Caco-2 (cell line): ENCODE data around the gene RAB19. TPM values are rescaled to one million over a fixed set of nuclear protein-coding genes. Genes with fewer than 3 reads are reported as not detected.
A peak's percentile ranks its signal among the peaks of the same experiment; 100 is the strongest.

Experiments used
- BruUV-seq: library from RNA; stranded (reverse); fragments of 400-500 nt; replicated peaks from 2 replicates; lab custom pipeline; 2021; lab: Mats Ljungman, UMichigan
- CTCF ChIA-PET: fragments of 300-600 bp; sonication (Branson Sonifier 250); formaldehyde crosslinking; loops from one replicate; lab custom pipeline; 2022; ENCODE audit warnings: antibody characterized with exemption; lab: Charles Lee
- POLR2A ChIA-PET: fragments of 300-600 bp; sonication (Branson Sonifier 250); formaldehyde crosslinking; loops from one replicate; lab custom pipeline; 2022; ENCODE audit warnings: antibody characterized with exemption; lab: Charles Lee
- DNase-seq, 2 experiments: peaks; one replicate each; pipeline versions ENCODE4 v3.0.0 to v3.0.0-alpha.2; 2020 to 2022
- H3K27me3 ChIP-seq: replicated peaks from 2 replicates; pipeline ENCODE4 v1.6.0; 2011; ENCODE audit warnings: low read length; ENCODE audit not compliant: control insufficient read depth, insufficient read depth
- H3K36me3 ChIP-seq: 2 replicates; pipeline ENCODE4 v1.5.1; 2011; ENCODE audit warnings: low read length; ENCODE audit not compliant: control insufficient read depth, insufficient read depth
- H3K4me1 ChIP-seq: fragments of 250-450 bp; sonication (Bioruptor Pico); 2 replicates; pipeline ENCODE4 v1.5.1; 2020; ENCODE audit warnings: mild to moderate bottlenecking
- H3K4me3 ChIP-seq: 2 replicates; pipeline ENCODE4 v1.5.1; 2011; ENCODE audit warnings: low read depth, mild to moderate bottlenecking, control low read depth, low read length
- H3K9me3 ChIP-seq: fragments of 250-450 bp; sonication (Bioruptor Pico); 2 replicates; pipeline ENCODE4 v1.5.1; 2020; ENCODE audit warnings: mild to moderate bottlenecking, moderate library complexity
- H3K27ac Mint-ChIP-seq: one replicate; pipeline ENCODE4 v1.8.0; 2022; ENCODE audit warnings: mixed read lengths; ENCODE audit not compliant: unreplicated experiment
- H3K27me3 Mint-ChIP-seq: one replicate; pipeline ENCODE4 v1.8.0; 2022; ENCODE audit warnings: mixed read lengths; ENCODE audit not compliant: insufficient read depth, unreplicated experiment
- H3K36me3 Mint-ChIP-seq: one replicate; pipeline ENCODE4 v1.8.0; 2022; ENCODE audit warnings: mild to moderate bottlenecking, mixed read lengths; ENCODE audit not compliant: insufficient read depth, unreplicated experiment
- H3K4me1 Mint-ChIP-seq: one replicate; pipeline ENCODE4 v1.8.0; 2022; ENCODE audit warnings: low read depth, mixed read lengths; ENCODE audit not compliant: unreplicated experiment
- H3K4me3 Mint-ChIP-seq: one replicate; pipeline ENCODE4 v1.8.0; 2022; ENCODE audit warnings: mild to moderate bottlenecking, moderate library complexity, mixed read lengths; ENCODE audit not compliant: unreplicated experiment
- H3K9me3 Mint-ChIP-seq: one replicate; pipeline ENCODE4 v1.8.0; 2022; ENCODE audit warnings: mixed read lengths; ENCODE audit not compliant: unreplicated experiment
- intact Hi-C: fragments of 100-400 bp; cut with micrococcal nuclease; formaldehyde crosslinking; loops from one replicate; pipeline ENCODE4 v1.10.0; 2022; ENCODE audit not compliant: unreplicated experiment
- total RNA-seq: library from RNA; stranded (reverse); gene quantifications from 2 replicates; pipeline ENCODE4 v1.2.3, GENCODE V29; 2022
- TF ChIP-seq, protein P1 (sequence below), 2 experiments: fragments of 200-600 bp in 1 of 2; IDR thresholded peaks; 1 replicate in 1 of 2; 2 replicates in 1 of 2; pipeline versions ENCODE4 v1.5.1 to v1.8.0; 2011 to 2022; ENCODE audit warnings: antibody characterized with exemption in 1 of 2, control low read depth in 1 of 2, inconsistent platforms in 1 of 2, low read depth in 1 of 2, low read length in 1 of 2, mild to moderate bottlenecking in 1 of 2, moderate library complexity in 1 of 2; ENCODE audit not compliant: insufficient read depth in 1 of 2, severe bottlenecking in 1 of 2, unreplicated experiment in 1 of 2

The RAB19 gene
- total RNA-seq, 1 experiment from 2014 or later = 3.8 TPM

DNA sequence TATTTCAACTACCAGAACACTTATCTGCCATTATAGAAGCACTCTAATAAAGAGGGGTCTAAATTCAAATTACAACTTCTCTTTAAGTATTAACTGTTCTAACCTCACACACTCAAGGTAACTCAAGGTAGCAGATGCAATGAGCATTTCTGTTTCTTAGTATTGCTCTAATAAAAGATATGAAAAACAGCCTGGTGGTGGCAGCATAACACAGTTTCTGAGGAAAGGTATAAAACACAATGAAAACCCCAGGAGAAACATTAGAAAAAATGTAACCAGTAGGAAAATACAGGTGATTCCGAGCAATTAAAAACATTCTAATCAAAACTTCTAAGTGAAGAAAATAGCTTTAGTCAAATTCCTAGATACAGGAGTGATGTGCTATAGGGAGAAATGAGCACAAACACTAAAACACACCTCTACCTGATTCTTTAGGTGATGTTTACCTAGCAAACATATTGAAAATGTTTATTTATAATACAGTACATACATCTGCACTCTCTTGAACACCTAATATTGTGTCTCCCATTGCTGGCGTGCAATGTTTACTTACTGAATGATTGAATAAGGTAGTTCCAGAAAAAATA is 72.0 kb downstream of the RAB19 start:
- Mint-ChIP-seq H3K27me3 (no peaks in the 10 kb centered on the region), H3K4me3 (peak overlapping the region; percentile 18), H3K9me3 (no peaks in the 10 kb centered on the region), H3K36me3 (peaks cover 10% of the 10 kb centered on the region), H3K27ac (no peak overlapping the region), H3K4me1 (peaks cover 6% of the 10 kb centered on the region)
- intact Hi-C loops = loop anchor here (1.0 to 10.0 kb wide), 4 partner anchors 17 to 301 kb away; partner anchors contain the start of genes KDM7A and RAB19
- ChIA-PET POLR2A (no interaction called here), CTCF (no interaction called here)
- Histone ChIP-seq H3K4me1 (no peaks in the 10 kb centered on the region), H3K36me3 (no peaks in the 10 kb centered on the region), H3K27me3 (no peaks in the 10 kb centered on the region), H3K9me3 (no peaks in the 10 kb centered on the region), H3K4me3 (no peak overlapping the region)
- TF ChIP-seq, protein P1, sequence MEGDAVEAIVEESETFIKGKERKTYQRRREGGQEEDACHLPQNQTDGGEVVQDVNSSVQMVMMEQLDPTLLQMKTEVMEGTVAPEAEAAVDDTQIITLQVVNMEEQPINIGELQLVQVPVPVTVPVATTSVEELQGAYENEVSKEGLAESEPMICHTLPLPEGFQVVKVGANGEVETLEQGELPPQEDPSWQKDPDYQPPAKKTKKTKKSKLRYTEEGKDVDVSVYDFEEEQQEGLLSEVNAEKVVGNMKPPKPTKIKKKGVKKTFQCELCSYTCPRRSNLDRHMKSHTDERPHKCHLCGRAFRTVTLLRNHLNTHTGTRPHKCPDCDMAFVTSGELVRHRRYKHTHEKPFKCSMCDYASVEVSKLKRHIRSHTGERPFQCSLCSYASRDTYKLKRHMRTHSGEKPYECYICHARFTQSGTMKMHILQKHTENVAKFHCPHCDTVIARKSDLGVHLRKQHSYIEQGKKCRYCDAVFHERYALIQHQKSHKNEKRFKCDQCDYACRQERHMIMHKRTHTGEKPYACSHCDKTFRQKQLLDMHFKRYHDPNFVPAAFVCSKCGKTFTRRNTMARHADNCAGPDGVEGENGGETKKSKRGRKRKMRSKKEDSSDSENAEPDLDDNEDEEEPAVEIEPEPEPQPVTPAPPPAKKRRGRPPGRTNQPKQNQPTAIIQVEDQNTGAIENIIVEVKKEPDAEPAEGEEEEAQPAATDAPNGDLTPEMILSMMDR (IDR thresholded peaks at IDR 0.05; ENCODE audit: insufficient read depth in 1 of 2, low read depth in 1 of 2, low read length in 1 of 2, severe bottlenecking in 1 of 2, unreplicated experiment in 1 of 2) = peak; percentile 50
- DNase-seq = peak in 1 of 2 experiments; percentile 66
- no TSS peak for BruUV-seq

- BruUV-seq = no TSS peak
- Histone ChIP-seq H3K4me1 (no peaks in the 10 kb centered on the region), H3K4me3 (no peak overlapping the region), H3K36me3 (no peaks in the 10 kb centered on the region), H3K27me3 (no peaks in the 10 kb centered on the region), H3K9me3 (no peaks in the 10 kb centered on the region)
- no peak for DNase-seq
- Mint-ChIP-seq H3K9me3 (no peaks in the 10 kb centered on the region), H3K4me3 (peak overlapping the region; percentile 79), H3K36me3 (peaks cover 10% of the 10 kb centered on the region), H3K4me1 (peaks cover 6% of the 10 kb centered on the region), H3K27me3 (no peaks in the 10 kb centered on the region), H3K27ac (no peak overlapping the region)
- POLR2A ChIA-PET = no interaction called here
- TF ChIP-seq, protein P1 (IDR thresholded peaks at IDR 0.05; ENCODE audit: insufficient read depth in 1 of 2, low read depth in 1 of 2, low read length in 1 of 2, severe bottlenecking in 1 of 2, unreplicated experiment in 1 of 2) = no peak
- CTCF ChIA-PET = no interaction called here
- intact Hi-C loops = loop anchor here (5.0 to 10.0 kb wide), 2 partner anchors 74 to 302 kb away; partner anchors contain the start of genes KDM7A and RAB19
Measured at GRCh38 chr7:140476698-140477261, 72.9 kb downstream of the RAB19 start.

Other genes starting within 250 kb of the RAB19 start
- 3.6 and 5.1 TPM in 2 replicates for gene KDM7A, start 227.1 kb upstream of the RAB19 start, total RNA-seq
- gene SLC37A3, start 5.5 kb upstream of the RAB19 start, total RNA-seq = 40.6 and 46.4 TPM in 2 replicates
- gene MKRN1, start 75.4 kb downstream of the RAB19 start, total RNA-seq = 62.4 and 73.0 TPM in 2 replicates
- gene DENND2A, start 236.8 kb downstream of the RAB19 start, total RNA-seq = 0.67 and 0.95 TPM in 2 replicates